ENCODE results near the gene CHAT. TPM values are rescaled to one million over a fixed set of nuclear protein-coding genes. Genes with fewer than 3 reads are reported as not detected.

CHAT gene
- total RNA-seq, 1 experiment from 2014 or later = not detected

DNA sequence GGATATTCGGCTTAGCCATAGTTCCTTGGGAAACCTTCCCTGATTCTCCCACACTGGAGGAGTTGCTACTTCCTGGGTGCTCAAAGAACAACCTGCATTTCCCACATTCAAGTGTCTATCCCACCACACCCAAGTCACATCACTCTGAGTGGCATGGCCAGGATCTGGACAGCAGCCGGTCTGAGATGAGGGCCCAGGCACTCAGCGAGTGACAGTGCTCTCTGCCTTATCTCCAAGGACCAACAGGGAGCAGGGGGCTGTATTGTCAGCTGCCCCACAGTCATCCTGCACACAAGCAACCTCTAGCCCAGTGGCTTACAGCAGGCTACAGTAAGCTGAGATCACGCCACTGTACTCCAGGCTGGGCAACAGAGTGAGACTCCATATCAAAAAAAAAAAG is 19.8 kb upstream of the CHAT start:
- POLR2A ChIA-PET = interaction anchor here (1.3 to 1.8 kb wide), 2 partner anchors 42 to 55 kb away, joined by 6 read pairs; partner anchors contain the start of gene ERCC6
- H3K4me1 Mint-ChIP-seq (ENCODE audit: insufficient read depth, unreplicated experiment) = peaks cover 6% of the 10 kb centered on the region
- BruUV-seq (replicated peaks) = no TSS peak

DNA sequence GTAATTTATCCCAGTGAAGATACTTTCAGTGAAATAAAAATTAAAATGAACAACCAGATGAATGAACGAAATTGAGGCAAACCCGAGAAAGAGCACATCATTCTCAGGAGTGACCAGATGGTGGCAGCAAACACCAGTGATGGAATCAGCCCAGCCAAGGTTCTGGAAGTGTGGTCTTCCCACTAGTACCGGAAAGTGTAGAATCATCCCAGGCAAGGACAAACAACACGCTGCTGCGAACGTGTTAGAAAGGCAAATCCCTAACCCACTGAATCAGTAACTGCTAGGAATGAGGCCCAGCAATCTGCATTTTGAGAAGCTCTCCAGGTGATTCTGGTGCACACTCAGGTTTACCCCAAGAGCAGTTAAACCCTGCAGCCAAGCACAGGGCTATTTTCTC is 19.2 kb upstream of the CHAT start:
- H3K4me3 Mint-ChIP-seq (ENCODE audit: unreplicated experiment) = no peak overlapping the region
- no TSS peak for BruUV-seq (replicated peaks)
- H3K4me1 Mint-ChIP-seq (ENCODE audit: insufficient read depth, unreplicated experiment) = peaks cover 6% of the 10 kb centered on the region
- ChIA-PET POLR2A (interaction anchor here (0.6 to 1.9 kb wide), 4 partner anchors 11 to 1387 kb away, joined by 3 to 5 read pairs (median 5); partner anchors contain the start of genes ERCC6, PARG and TIMM23B), CTCF (interaction anchor here (0.6 to 5.3 kb wide), 24 partner anchors 10 to 647 kb away, joined by 3 to 52 read pairs (median 4); partner anchors contain the start of gene ERCC6)
- H3K36me3 Mint-ChIP-seq (ENCODE audit: insufficient read depth, unreplicated experiment) = no peaks in the 10 kb centered on the region
- H3K27ac Mint-ChIP-seq (ENCODE audit: low read depth, unreplicated experiment) = no peak overlapping the region
- DNase-seq (ENCODE audit: unreplicated experiment) = peak; percentile 76
- no peaks in the 10 kb centered on the region for H3K27me3 Mint-ChIP-seq (ENCODE audit: insufficient read depth, unreplicated experiment)
- TF ChIP-seq, protein P1, sequence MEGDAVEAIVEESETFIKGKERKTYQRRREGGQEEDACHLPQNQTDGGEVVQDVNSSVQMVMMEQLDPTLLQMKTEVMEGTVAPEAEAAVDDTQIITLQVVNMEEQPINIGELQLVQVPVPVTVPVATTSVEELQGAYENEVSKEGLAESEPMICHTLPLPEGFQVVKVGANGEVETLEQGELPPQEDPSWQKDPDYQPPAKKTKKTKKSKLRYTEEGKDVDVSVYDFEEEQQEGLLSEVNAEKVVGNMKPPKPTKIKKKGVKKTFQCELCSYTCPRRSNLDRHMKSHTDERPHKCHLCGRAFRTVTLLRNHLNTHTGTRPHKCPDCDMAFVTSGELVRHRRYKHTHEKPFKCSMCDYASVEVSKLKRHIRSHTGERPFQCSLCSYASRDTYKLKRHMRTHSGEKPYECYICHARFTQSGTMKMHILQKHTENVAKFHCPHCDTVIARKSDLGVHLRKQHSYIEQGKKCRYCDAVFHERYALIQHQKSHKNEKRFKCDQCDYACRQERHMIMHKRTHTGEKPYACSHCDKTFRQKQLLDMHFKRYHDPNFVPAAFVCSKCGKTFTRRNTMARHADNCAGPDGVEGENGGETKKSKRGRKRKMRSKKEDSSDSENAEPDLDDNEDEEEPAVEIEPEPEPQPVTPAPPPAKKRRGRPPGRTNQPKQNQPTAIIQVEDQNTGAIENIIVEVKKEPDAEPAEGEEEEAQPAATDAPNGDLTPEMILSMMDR (IDR thresholded peaks at IDR 0.05; ENCODE audit: unreplicated experiment) = peak; percentile 88
- intact Hi-C loops (cut with micrococcal nuclease) = loop anchor here (1.0 to 2.0 kb wide), 2 partner anchors 324 to 630 kb away; no protein-coding TSS in a partner anchor
- no peaks in the 10 kb centered on the region for H3K9me3 Mint-ChIP-seq (ENCODE audit: unreplicated experiment)

More for the DNA sequence above, 19.8 kb upstream of the CHAT start:
- TF ChIP-seq, protein P1 (IDR thresholded peaks at IDR 0.05; ENCODE audit: unreplicated experiment) = no peak
- intact Hi-C loops (cut with micrococcal nuclease) = loop anchor here (1.0 to 2.0 kb wide), 3 partner anchors 59 to 630 kb away; no protein-coding TSS in a partner anchor
- DNase-seq (ENCODE audit: unreplicated experiment) = no peak
- H3K27me3 Mint-ChIP-seq (ENCODE audit: insufficient read depth, unreplicated experiment) = no peaks in the 10 kb centered on the region
- no peaks in the 10 kb centered on the region for H3K36me3 Mint-ChIP-seq (ENCODE audit: insufficient read depth, unreplicated experiment)
- H3K9me3 Mint-ChIP-seq (ENCODE audit: unreplicated experiment) = no peaks in the 10 kb centered on the region
- H3K4me3 Mint-ChIP-seq (ENCODE audit: unreplicated experiment) = no peak overlapping the region
- H3K27ac Mint-ChIP-seq (ENCODE audit: low read depth, unreplicated experiment) = no peak overlapping the region
- CTCF ChIA-PET = interaction anchor here (0.6 to 5.3 kb wide), 29 partner anchors 8 to 630 kb away, joined by 3 to 52 read pairs (median 4); partner anchors contain the start of genes CHAT and ERCC6

DNA sequence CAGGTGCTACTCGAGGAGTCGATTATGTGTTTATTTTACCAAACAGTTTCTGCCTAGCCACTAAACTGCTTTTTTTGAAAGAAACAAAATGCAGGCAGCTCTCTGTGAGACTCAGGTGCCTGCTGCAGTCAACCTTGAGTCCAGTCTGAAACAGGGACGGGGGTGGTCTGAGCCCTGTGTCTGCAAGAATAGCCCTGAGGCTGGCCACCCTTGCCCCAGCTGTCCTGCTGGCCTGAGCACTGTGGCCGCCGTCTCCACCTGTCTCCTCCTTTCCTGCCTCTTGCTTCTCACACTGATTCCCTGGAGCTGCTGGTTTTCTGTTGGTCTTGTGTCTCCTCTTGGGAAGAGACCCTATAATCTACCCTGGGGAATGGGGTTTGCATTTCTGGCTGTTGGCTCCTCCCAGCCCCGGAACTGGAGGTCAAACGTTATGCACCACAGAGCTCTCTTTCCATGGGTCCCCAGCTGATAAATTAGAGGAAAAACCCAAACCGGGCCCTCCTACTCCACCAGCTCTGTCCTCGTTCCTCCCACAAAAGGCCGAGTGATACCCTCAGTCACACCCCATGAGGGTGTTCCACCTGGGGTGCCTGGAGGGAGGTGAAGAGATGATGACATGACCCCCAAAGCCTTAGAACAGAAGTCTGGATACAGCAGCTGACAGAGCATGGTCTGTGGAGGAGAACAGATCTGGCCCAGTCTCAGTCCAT is 18.7 kb upstream of the CHAT start:
- ChIA-PET CTCF (interaction anchor here (0.6 to 5.3 kb wide), 25 partner anchors 11 to 1020 kb away, joined by 3 to 52 read pairs (median 3); partner anchors contain the start of gene ERCC6), POLR2A (interaction anchor here (0.6 to 1.9 kb wide), 4 partner anchors 10 to 1388 kb away, joined by 3 to 5 read pairs (median 5); partner anchors contain the start of genes ERCC6, PARG and TIMM23B)
- Mint-ChIP-seq H3K4me1 (ENCODE audit: insufficient read depth, unreplicated experiment) (peaks cover 6% of the 10 kb centered on the region), H3K27me3 (ENCODE audit: insufficient read depth, unreplicated experiment) (no peaks in the 10 kb centered on the region), H3K4me3 (ENCODE audit: unreplicated experiment) (no peak overlapping the region), H3K36me3 (ENCODE audit: insufficient read depth, unreplicated experiment) (no peaks in the 10 kb centered on the region), H3K9me3 (ENCODE audit: unreplicated experiment) (no peaks in the 10 kb centered on the region), H3K27ac (ENCODE audit: low read depth, unreplicated experiment) (no peak overlapping the region)
- DNase-seq (ENCODE audit: unreplicated experiment) = no peak
- TF ChIP-seq, protein P1 (IDR thresholded peaks at IDR 0.05; ENCODE audit: unreplicated experiment) = no peak
- intact Hi-C loops (cut with micrococcal nuclease) = loop anchor here (2.0 kb wide), 1 partner anchor 324 kb away; no protein-coding TSS in a partner anchor
- BruUV-seq (replicated peaks) = no TSS peak

All from MCF 10A (cell line).